GM23338 (cell line): ENCODE results near the gene BEGAIN. TPM values are rescaled to one million over a fixed set of nuclear protein-coding genes. Genes with fewer than 3 reads are reported as not detected.

Experiments used
- ATAC-seq: fragments of 200-7000 bp; cut with Tn5 transposase; 3 replicates; pipeline ENCODE4 v1.9.1; 2020
- DNase-seq: peaks from one replicate; pipeline ENCODE4 v3.0.0-alpha.2; 2015; ENCODE audit warnings: low spot score
- H2AFZ ChIP-seq: fragments of 200-600 bp; sonication (generic); 2 replicates; pipeline ENCODE4 v1.8.0; 2016; ENCODE audit warnings: antibody characterized with exemption, mild to moderate bottlenecking, moderate library complexity
- H3F3A ChIP-seq: fragments of 200-600 bp; sonication (generic); replicated peaks from 2 replicates; pipeline ENCODE4 v1.8.0; 2017; ENCODE audit warnings: antibody characterized with exemption, mixed run types, low read depth
- H3K27ac ChIP-seq: fragments of 200-600 bp; sonication (generic); 2 replicates; pipeline ENCODE4 v1.6.1; 2016; ENCODE audit warnings: low read depth
- H3K27me3 ChIP-seq: fragments of 200-600 bp; sonication (generic); 2 replicates; pipeline ENCODE4 v1.8.0; 2016; ENCODE audit warnings: mild to moderate bottlenecking, mixed run types, moderate library complexity; ENCODE audit not compliant: insufficient read depth
- H3K36me3 ChIP-seq: fragments of 200-600 bp; sonication (generic); 2 replicates; pipeline ENCODE4 v1.8.0; 2016; ENCODE audit warnings: mild to moderate bottlenecking; ENCODE audit not compliant: insufficient read depth
- H3K4me1 ChIP-seq: fragments of 200-600 bp; sonication (generic); 2 replicates; pipeline ENCODE4 v1.8.0; 2016; ENCODE audit warnings: mild to moderate bottlenecking, moderate library complexity; ENCODE audit not compliant: insufficient read depth
- H3K4me2 ChIP-seq: fragments of 200-600 bp; sonication (generic); 2 replicates; pipeline ENCODE4 v1.7.1; 2017; ENCODE audit warnings: mixed run types
- H3K4me3 ChIP-seq: fragments of 200-600 bp; sonication (generic); 2 replicates; pipeline ENCODE4 v1.6.1; 2016; ENCODE audit warnings: mixed run types
- H3K79me2 ChIP-seq: fragments of 200-600 bp; sonication (generic); replicated peaks from 2 replicates; pipeline ENCODE4 v1.8.0; 2017; ENCODE audit warnings: mild to moderate bottlenecking; ENCODE audit not compliant: insufficient read depth
- H3K9me2 ChIP-seq: fragments of 200-600 bp; sonication (generic); 2 replicates; pipeline ENCODE4 v1.8.0; 2017; ENCODE audit not compliant: insufficient read depth
- H4K20me1 ChIP-seq: fragments of 200-600 bp; sonication (generic); replicated peaks from 2 replicates; pipeline ENCODE4 v1.8.0; 2017; ENCODE audit warnings: mild to moderate bottlenecking; ENCODE audit not compliant: insufficient read depth
- H3K27ac Mint-ChIP-seq: 2 replicates; pipeline ENCODE4 v1.8.0; 2020; ENCODE audit warnings: inconsistent platforms, mild to moderate bottlenecking, moderate library complexity, mixed read lengths
- H3K27me3 Mint-ChIP-seq: 3 replicates; pipeline ENCODE4 v1.8.0; 2022; ENCODE audit warnings: low read depth, mild to moderate bottlenecking, moderate library complexity, mixed read lengths, inconsistent platforms; ENCODE audit not compliant: insufficient read depth, poor library complexity
- H3K36me3 Mint-ChIP-seq: 3 replicates; pipeline ENCODE4 v1.8.0; 2021; ENCODE audit warnings: low read depth, mild to moderate bottlenecking, inconsistent platforms, moderate library complexity, mixed read lengths
- H3K4me1 Mint-ChIP-seq: 3 replicates; pipeline ENCODE4 v1.8.0; 2020; ENCODE audit warnings: mild to moderate bottlenecking, inconsistent platforms, mixed read lengths
- H3K4me3 Mint-ChIP-seq: 3 replicates; pipeline ENCODE4 v1.8.0; 2021; ENCODE audit warnings: moderate library complexity, mild to moderate bottlenecking, inconsistent platforms, mixed read lengths
- H3K9me3 Mint-ChIP-seq: 3 replicates; pipeline ENCODE4 v1.8.0; 2020; ENCODE audit warnings: moderate library complexity, mild to moderate bottlenecking, inconsistent platforms, mixed read lengths
- NANOG ChIP-seq: IDR thresholded peaks from 2 replicates; pipeline ENCODE4 v1.6.1; 2016; ENCODE audit warnings: antibody characterized with exemption, borderline replicate concordance
- POLR2AphosphoS5 ChIP-seq: IDR thresholded peaks from 2 replicates; pipeline ENCODE4 v1.6.1; 2016; ENCODE audit warnings: antibody characterized with exemption, low read depth
- ZNF114 ChIP-seq: fragments of 250-450 bp; sonication (Bioruptor Pico); IDR thresholded peaks from 2 replicates; pipeline ENCODE4 v1.5.0; 2020; ENCODE audit warnings: mild to moderate bottlenecking, moderate library complexity
- ZNF331 ChIP-seq: fragments of 250-450 bp; sonication (Bioruptor Pico); IDR thresholded peaks from 2 replicates; pipeline ENCODE4 v1.5.0; 2020; ENCODE audit warnings: low read depth, mild to moderate bottlenecking, moderate library complexity
- polyA plus RNA-seq: library from polyadenylated mRNA; unstranded; fragments of >200 nt; fragmentation: Nextera tagmentation; extraction: Ambion mirVana; gene quantifications from 2 replicates; pipeline ENCODE4 v1.2.1, GENCODE V29; 2016
- total RNA-seq: library from RNA; depleted of rRNA; stranded (reverse); fragments of >200 nt; shearing (Covaris generic); gene quantifications from 2 replicates; pipeline ENCODE4 v1.2.3, GENCODE V29; 2014
- TF ChIP-seq, protein P1 (sequence below), 2 experiments: fragments of 200-600 bp in 1 of 2; sonication (generic) in 1 of 2; conservative IDR thresholded peaks; 2 replicates each; pipeline versions ENCODE4 v1.5.1 to v1.6.1; 2016 to 2017; ENCODE audit warnings: antibody characterized with exemption in 2 of 2, low read depth in 2 of 2, mild to moderate bottlenecking in 2 of 2, moderate library complexity in 1 of 2
- TF ChIP-seq, protein P2 (sequence below): IDR thresholded peaks from one replicate; pipeline ENCODE4 v1.6.1; 2018; ENCODE audit warnings: antibody characterized with exemption; ENCODE audit not compliant: unreplicated experiment
- TF ChIP-seq, protein P3 (sequence below): fragments of 250-450 bp; sonication (Bioruptor Pico); IDR thresholded peaks from 2 replicates; pipeline ENCODE4 v1.5.0; 2020; ENCODE audit warnings: mild to moderate bottlenecking, moderate library complexity

The BEGAIN gene
- total and polyA plus RNA-seq, 2 experiments from 2014 or later = 0.60 to 2.4 TPM

DNA sequence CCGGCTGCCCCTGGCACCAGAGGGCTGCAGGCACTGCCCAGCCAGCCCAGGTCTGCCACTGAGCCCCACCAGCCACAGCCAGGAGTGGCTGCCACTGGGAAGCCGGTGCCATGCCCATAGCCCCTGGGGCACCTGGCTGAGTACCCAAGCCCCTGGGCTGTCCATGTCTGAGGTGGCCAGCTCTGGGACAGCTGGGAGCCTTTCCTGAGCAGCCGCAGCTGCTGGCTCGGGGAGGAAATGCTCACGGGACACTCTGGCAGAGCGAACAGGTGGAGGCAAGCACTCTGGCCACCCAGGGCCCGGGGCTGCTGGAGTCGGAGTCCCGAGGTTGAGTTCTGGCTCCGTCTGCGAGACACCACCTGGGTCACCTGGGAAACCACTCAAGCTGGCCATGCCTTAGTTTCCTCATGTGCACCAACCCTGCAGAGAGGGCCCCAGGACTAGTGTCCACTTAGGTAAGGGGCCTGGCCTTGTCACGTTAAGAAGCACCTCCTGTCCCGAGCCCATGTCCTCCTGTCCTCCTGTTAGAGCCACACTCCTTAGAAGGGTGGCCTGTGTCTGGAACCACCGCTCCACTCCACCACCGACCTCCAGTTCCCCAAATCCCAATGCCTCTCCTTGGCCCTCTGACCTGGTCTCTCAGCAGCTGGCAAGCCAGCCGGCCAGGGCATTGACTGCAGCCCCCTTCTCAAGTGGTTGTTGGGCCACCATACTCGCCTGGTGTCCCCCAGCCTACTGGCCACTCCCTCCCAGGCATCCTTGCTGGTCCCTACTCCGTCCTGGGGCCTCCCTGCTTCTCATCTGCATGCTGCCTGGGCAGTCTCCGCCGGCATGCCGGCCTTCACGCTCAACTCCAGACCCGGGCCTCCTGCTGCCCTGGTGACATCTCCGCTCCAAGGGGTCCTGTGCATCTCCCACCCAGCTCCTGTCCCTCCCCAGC is 45.3 kb downstream of the BEGAIN start:
- no peaks in the 10 kb centered on the region for H3K4me1 ChIP-seq
- H2AFZ ChIP-seq = no peak overlapping the region
- ATAC-seq = no peak
- Mint-ChIP-seq H3K4me1 (peaks cover 9% of the 10 kb centered on the region), H3K27ac (no peak overlapping the region), H3K4me3 (no peak overlapping the region), H3K27me3 (peaks cover 21% of the 10 kb centered on the region), H3K9me3 (no peaks in the 10 kb centered on the region), H3K36me3 (no peaks in the 10 kb centered on the region; the same call in 2 of the 3 replicates)
- no peaks in the 10 kb centered on the region for H4K20me1 ChIP-seq
- DNase-seq = no peak
- H3K27ac ChIP-seq = no peak overlapping the region
- H3K4me2 ChIP-seq = no peak overlapping the region
- H3K36me3 ChIP-seq = no peaks in the 10 kb centered on the region
- H3K9me2 ChIP-seq = no peaks in the 10 kb centered on the region
- no peaks in the 10 kb centered on the region for H3F3A ChIP-seq
- no peaks in the 10 kb centered on the region for H3K27me3 ChIP-seq
- no peaks in the 10 kb centered on the region for H3K79me2 ChIP-seq
- no peak overlapping the region for H3K4me3 ChIP-seq
- TF ChIP-seq, protein P1, sequence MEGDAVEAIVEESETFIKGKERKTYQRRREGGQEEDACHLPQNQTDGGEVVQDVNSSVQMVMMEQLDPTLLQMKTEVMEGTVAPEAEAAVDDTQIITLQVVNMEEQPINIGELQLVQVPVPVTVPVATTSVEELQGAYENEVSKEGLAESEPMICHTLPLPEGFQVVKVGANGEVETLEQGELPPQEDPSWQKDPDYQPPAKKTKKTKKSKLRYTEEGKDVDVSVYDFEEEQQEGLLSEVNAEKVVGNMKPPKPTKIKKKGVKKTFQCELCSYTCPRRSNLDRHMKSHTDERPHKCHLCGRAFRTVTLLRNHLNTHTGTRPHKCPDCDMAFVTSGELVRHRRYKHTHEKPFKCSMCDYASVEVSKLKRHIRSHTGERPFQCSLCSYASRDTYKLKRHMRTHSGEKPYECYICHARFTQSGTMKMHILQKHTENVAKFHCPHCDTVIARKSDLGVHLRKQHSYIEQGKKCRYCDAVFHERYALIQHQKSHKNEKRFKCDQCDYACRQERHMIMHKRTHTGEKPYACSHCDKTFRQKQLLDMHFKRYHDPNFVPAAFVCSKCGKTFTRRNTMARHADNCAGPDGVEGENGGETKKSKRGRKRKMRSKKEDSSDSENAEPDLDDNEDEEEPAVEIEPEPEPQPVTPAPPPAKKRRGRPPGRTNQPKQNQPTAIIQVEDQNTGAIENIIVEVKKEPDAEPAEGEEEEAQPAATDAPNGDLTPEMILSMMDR (conservative IDR thresholded peaks at IDR 0.05; ENCODE audit: low read depth in 2 of 2) = no peak
- TF ChIP-seq POLR2AphosphoS5 = no peak
- no peak for TF ChIP-seq NANOG
- TF ChIP-seq, protein P2, sequence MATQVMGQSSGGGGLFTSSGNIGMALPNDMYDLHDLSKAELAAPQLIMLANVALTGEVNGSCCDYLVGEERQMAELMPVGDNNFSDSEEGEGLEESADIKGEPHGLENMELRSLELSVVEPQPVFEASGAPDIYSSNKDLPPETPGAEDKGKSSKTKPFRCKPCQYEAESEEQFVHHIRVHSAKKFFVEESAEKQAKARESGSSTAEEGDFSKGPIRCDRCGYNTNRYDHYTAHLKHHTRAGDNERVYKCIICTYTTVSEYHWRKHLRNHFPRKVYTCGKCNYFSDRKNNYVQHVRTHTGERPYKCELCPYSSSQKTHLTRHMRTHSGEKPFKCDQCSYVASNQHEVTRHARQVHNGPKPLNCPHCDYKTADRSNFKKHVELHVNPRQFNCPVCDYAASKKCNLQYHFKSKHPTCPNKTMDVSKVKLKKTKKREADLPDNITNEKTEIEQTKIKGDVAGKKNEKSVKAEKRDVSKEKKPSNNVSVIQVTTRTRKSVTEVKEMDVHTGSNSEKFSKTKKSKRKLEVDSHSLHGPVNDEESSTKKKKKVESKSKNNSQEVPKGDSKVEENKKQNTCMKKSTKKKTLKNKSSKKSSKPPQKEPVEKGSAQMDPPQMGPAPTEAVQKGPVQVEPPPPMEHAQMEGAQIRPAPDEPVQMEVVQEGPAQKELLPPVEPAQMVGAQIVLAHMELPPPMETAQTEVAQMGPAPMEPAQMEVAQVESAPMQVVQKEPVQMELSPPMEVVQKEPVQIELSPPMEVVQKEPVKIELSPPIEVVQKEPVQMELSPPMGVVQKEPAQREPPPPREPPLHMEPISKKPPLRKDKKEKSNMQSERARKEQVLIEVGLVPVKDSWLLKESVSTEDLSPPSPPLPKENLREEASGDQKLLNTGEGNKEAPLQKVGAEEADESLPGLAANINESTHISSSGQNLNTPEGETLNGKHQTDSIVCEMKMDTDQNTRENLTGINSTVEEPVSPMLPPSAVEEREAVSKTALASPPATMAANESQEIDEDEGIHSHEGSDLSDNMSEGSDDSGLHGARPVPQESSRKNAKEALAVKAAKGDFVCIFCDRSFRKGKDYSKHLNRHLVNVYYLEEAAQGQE = no peak
- TF ChIP-seq, protein P3, sequence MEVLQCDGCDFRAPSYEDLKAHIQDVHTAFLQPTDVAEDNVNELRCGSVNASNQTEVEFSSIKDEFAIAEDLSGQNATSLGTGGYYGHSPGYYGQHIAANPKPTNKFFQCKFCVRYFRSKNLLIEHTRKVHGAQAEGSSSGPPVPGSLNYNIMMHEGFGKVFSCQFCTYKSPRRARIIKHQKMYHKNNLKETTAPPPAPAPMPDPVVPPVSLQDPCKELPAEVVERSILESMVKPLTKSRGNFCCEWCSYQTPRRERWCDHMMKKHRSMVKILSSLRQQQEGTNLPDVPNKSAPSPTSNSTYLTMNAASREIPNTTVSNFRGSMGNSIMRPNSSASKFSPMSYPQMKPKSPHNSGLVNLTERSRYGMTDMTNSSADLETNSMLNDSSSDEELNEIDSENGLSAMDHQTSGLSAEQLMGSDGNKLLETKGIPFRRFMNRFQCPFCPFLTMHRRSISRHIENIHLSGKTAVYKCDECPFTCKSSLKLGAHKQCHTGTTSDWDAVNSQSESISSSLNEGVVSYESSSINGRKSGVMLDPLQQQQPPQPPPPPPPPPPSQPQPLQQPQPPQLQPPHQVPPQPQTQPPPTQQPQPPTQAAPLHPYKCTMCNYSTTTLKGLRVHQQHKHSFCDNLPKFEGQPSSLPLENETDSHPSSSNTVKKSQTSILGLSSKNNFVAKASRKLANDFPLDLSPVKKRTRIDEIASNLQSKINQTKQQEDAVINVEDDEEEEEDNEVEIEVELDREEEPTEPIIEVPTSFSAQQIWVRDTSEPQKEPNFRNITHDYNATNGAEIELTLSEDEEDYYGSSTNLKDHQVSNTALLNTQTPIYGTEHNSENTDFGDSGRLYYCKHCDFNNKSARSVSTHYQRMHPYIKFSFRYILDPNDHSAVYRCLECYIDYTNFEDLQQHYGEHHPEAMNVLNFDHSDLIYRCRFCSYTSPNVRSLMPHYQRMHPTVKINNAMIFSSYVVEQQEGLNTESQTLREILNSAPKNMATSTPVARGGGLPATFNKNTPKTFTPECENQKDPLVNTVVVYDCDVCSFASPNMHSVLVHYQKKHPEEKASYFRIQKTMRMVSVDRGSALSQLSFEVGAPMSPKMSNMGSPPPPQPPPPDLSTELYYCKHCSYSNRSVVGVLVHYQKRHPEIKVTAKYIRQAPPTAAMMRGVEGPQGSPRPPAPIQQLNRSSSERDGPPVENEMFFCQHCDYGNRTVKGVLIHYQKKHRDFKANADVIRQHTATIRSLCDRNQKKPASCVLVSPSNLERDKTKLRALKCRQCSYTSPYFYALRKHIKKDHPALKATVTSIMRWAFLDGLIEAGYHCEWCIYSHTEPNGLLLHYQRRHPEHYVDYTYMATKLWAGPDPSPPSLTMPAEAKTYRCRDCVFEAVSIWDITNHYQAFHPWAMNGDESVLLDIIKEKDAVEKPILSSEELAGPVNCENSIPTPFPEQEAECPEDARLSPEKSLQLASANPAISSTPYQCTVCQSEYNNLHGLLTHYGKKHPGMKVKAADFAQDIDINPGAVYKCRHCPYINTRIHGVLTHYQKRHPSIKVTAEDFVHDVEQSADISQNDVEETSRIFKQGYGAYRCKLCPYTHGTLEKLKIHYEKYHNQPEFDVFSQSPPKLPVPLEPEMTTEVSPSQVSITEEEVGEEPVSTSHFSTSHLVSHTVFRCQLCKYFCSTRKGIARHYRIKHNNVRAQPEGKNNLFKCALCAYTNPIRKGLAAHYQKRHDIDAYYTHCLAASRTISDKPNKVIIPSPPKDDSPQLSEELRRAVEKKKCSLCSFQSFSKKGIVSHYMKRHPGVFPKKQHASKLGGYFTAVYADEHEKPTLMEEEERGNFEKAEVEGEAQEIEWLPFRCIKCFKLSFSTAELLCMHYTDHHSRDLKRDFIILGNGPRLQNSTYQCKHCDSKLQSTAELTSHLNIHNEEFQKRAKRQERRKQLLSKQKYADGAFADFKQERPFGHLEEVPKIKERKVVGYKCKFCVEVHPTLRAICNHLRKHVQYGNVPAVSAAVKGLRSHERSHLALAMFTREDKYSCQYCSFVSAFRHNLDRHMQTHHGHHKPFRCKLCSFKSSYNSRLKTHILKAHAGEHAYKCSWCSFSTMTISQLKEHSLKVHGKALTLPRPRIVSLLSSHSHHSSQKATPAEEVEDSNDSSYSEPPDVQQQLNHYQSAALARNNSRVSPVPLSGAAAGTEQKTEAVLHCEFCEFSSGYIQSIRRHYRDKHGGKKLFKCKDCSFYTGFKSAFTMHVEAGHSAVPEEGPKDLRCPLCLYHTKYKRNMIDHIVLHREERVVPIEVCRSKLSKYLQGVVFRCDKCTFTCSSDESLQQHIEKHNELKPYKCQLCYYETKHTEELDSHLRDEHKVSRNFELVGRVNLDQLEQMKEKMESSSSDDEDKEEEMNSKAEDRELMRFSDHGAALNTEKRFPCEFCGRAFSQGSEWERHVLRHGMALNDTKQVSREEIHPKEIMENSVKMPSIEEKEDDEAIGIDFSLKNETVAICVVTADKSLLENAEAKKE = no peak
- no peak for TF ChIP-seq ZNF114 (CRISPR knock-in tag)
- no peak for TF ChIP-seq ZNF331 (CRISPR knock-in tag)
